CD14-positive monocyte (primary cell): ENCODE measurements around the gene ERG. TPM values are rescaled to one million over a fixed set of nuclear protein-coding genes. Genes with fewer than 3 reads are reported as not detected.

Experiments
- DNase-seq, 3 donors: peaks; one replicate each; pipeline ENCODE4 v3.0.0-alpha.2; 2011 to 2022
- H2AFZ ChIP-seq: 2 replicates; pipeline ENCODE4 v1.6.0; 2012; ENCODE audit warnings: mild to moderate bottlenecking, low read depth, low read length, inconsistent platforms; ENCODE audit not compliant: insufficient read depth, poor library complexity, severe bottlenecking
- H3K27ac ChIP-seq, 2 donors: 1 replicate in 1 of 2; 2 replicates in 1 of 2; pipeline ENCODE4 v1.5.1; 2012 to 2013; ENCODE audit warnings: low read length in 2 of 2, control low read depth in 1 of 2, inconsistent platforms in 1 of 2, low read depth in 1 of 2, mild to moderate bottlenecking in 1 of 2
- H3K27me3 ChIP-seq, 2 donors: one replicate each; pipeline versions ENCODE4 v1.6.0 to v1.6.1; 2011 to 2013; ENCODE audit warnings: low read length in 2 of 2; ENCODE audit not compliant: control insufficient read depth in 2 of 2, insufficient read depth in 2 of 2
- H3K36me3 ChIP-seq, 2 donors: replicated peaks in 1 of 2; 1 replicate in 1 of 2; 2 replicates in 1 of 2; pipeline versions ENCODE4 v1.5.1 to v1.6.1; 2012 to 2013; ENCODE audit warnings: low read length in 2 of 2, control low read depth in 1 of 2, inconsistent platforms in 1 of 2, mild to moderate bottlenecking in 1 of 2; ENCODE audit not compliant: insufficient read depth in 2 of 2, control insufficient read depth in 1 of 2
- H3K4me1 ChIP-seq, 2 donors: 1 replicate in 1 of 2; 2 replicates in 1 of 2; pipeline versions ENCODE4 v1.5.1 to v1.6.1; 2012 to 2013; ENCODE audit warnings: low read length in 2 of 2, control low read depth in 1 of 2, inconsistent platforms in 1 of 2, mild to moderate bottlenecking in 1 of 2, moderate library complexity in 1 of 2; ENCODE audit not compliant: insufficient read depth in 2 of 2, control insufficient read depth in 1 of 2
- H3K4me2 ChIP-seq: replicated peaks from 2 replicates; pipeline ENCODE3; 2012; ENCODE audit warnings: low read length, moderate library complexity, mild to moderate bottlenecking; ENCODE audit not compliant: poor library complexity, severe bottlenecking; ENCODE audit errors: extremely low read depth
- H3K4me3 ChIP-seq, 3 experiments: fragments of 200-600 bp in 1 of 3; sonication (generic) in 1 of 3; replicated peaks in 1 of 3; 1 replicate in 2 of 3; 2 replicates in 1 of 3; pipeline ENCODE4 v1.5.1; 2011 to 2013; ENCODE audit warnings: low read length in 3 of 3, mild to moderate bottlenecking in 3 of 3, control low read depth in 2 of 3, low read depth in 2 of 3, inconsistent platforms in 1 of 3, moderate library complexity in 1 of 3
- H3K79me2 ChIP-seq: 2 replicates; pipeline ENCODE4 v1.6.0; 2012; ENCODE audit warnings: mild to moderate bottlenecking, control low read depth, inconsistent platforms, low read length, moderate library complexity; ENCODE audit not compliant: insufficient read depth
- H3K9ac ChIP-seq: 2 replicates; pipeline ENCODE4 v1.6.0; 2017; ENCODE audit warnings: low read length, mild to moderate bottlenecking; ENCODE audit not compliant: insufficient read depth, poor library complexity, severe bottlenecking
- H3K9me3 ChIP-seq, 2 donors: replicated peaks in 1 of 2; 1 replicate in 1 of 2; 2 replicates in 1 of 2; pipeline versions ENCODE4 v1.5.1 to v1.6.1; 2012 to 2013; ENCODE audit warnings: low read length in 2 of 2, control low read depth in 1 of 2; ENCODE audit not compliant: control insufficient read depth in 1 of 2, insufficient read depth in 1 of 2
- H4K20me1 ChIP-seq: 2 replicates; pipeline ENCODE4 v1.6.0; 2012; ENCODE audit warnings: mild to moderate bottlenecking, low read length, control low read depth, moderate library complexity; ENCODE audit not compliant: insufficient read depth
- H3K27ac Mint-ChIP-seq, 7 donors: one replicate each; pipeline ENCODE4 v1.8.0; 2020; ENCODE audit warnings: mild to moderate bottlenecking in 7 of 7, mixed read lengths in 7 of 7, moderate library complexity in 6 of 7, inconsistent platforms in 2 of 7
- H3K27me3 Mint-ChIP-seq, 3 donors: one replicate each; pipeline ENCODE4 v1.8.0; 2021 to 2022; ENCODE audit warnings: low read depth in 3 of 3, mild to moderate bottlenecking in 3 of 3, mixed read lengths in 3 of 3, moderate library complexity in 3 of 3, inconsistent platforms in 1 of 3
- H3K36me3 Mint-ChIP-seq, 2 donors: one replicate each; pipeline ENCODE4 v1.8.0; 2020; ENCODE audit warnings: mixed read lengths in 2 of 2, inconsistent platforms in 1 of 2, mild to moderate bottlenecking in 1 of 2
- H3K4me1 Mint-ChIP-seq: one replicate; pipeline ENCODE4 v1.8.0; 2020; ENCODE audit warnings: mild to moderate bottlenecking, mixed read lengths
- H3K4me3 Mint-ChIP-seq, 2 donors: one replicate each; pipeline ENCODE4 v1.8.0; 2020; ENCODE audit warnings: mild to moderate bottlenecking in 2 of 2, mixed read lengths in 2 of 2, moderate library complexity in 1 of 2
- H3K9me3 Mint-ChIP-seq, 7 donors: one replicate each; pipeline ENCODE4 v1.8.0; 2020 to 2022; ENCODE audit warnings: mixed read lengths in 7 of 7, mild to moderate bottlenecking in 6 of 7, moderate library complexity in 6 of 7, inconsistent platforms in 2 of 7
- CTCF ChIP-seq: fragments of 200-600 bp; IDR thresholded peaks from one replicate; pipeline ENCODE4 v1.8.0; 2022; ENCODE audit warnings: antibody characterized with exemption, mild to moderate bottlenecking
- WGBS: methylation state at CpG from one replicate; pipeline ENCODE4 v1.1.5; 2013; ENCODE audit warnings: missing lambda C conversion rate; ENCODE audit not compliant: insufficient coverage; 5-methylcytosine and 5-hydroxymethylcytosine counted together
- intact Hi-C, 2 donors: fragments of 100-400 bp; cut with micrococcal nuclease; formaldehyde crosslinking; loops; one replicate each; pipeline versions ENCODE4 v1.15.0 to v1.15.1; 2023
- polyA plus RNA-seq, 3 donors: library from polyadenylated mRNA; depleted of rRNA in 1 of 3; unstranded in 2 of 3; stranded (reverse) in 1 of 3; fragments of 300-500 nt in 2 of 3; fragments of >200 nt in 1 of 3; fragmentation: Illumina TruSeq in 2 of 3; gene quantifications; 1 replicate in 2 of 3; 2 replicates in 1 of 3; pipeline ENCODE4 v1.2.3, GENCODE V29; 2012 to 2021

The ERG gene
- polyA plus RNA-seq, 3 donors: 0.16 to 0.22 TPM; not detected in 1

- TF ChIP-seq CTCF: no peak
- no peak overlapping the region for H3K9ac ChIP-seq
- no peaks in the 10 kb centered on the region for H3K79me2 ChIP-seq
- no peak overlapping the region for H3K4me3 Mint-ChIP-seq
- no peaks in the 10 kb centered on the region for H4K20me1 ChIP-seq
- H3K9me3 ChIP-seq: no peaks in the 10 kb centered on the region
- no peaks in the 10 kb centered on the region for H3K4me1 Mint-ChIP-seq
- H3K4me2 ChIP-seq: no peak overlapping the region
- no peak overlapping the region for H3K27ac Mint-ChIP-seq
- H3K36me3 Mint-ChIP-seq: no peaks in the 10 kb centered on the region
- H2AFZ ChIP-seq: no peak overlapping the region
- no peak for DNase-seq
- no peaks in the 10 kb centered on the region for H3K4me1 ChIP-seq
- 97% methylated on average over 4 of the region's 4 CpGs for WGBS
- H3K27me3 ChIP-seq: no peaks in the 10 kb centered on the region
- peaks cover 1 to 7% (median 3%) of the 10 kb centered on the region in 3 donors for H3K27me3 Mint-ChIP-seq
- intact Hi-C loops: no loop called here
- peaks cover 0 to 6% (median 0%) of the 10 kb centered on the region in 7 donors for H3K9me3 Mint-ChIP-seq
- H3K36me3 ChIP-seq: no peaks in the 10 kb centered on the region
- H3K4me3 ChIP-seq: no peak overlapping the region
- no peak overlapping the region for H3K27ac ChIP-seq
Measured at GRCh38 chr21:38340131-38340530, 158.1 kb downstream of the ERG start.

GRCh38 chr21:38337793-38338192 lies 160.5 kb downstream of the ERG start:
- H3K27ac Mint-ChIP-seq: no peak overlapping the region
- Histone ChIP-seq H3K36me3 (no peaks in the 10 kb centered on the region), H3K27me3 (no peaks in the 10 kb centered on the region), H3K9me3 (no peaks in the 10 kb centered on the region), H3K4me2 (no peak overlapping the region), H3K4me1 (peaks cover 0 to 10% of the 10 kb centered on the region in 2 donors), H3K9ac (no peak overlapping the region), H2AFZ (no peak overlapping the region), H3K27ac (no peak overlapping the region), H3K4me3 (no peak overlapping the region), H3K79me2 (no peaks in the 10 kb centered on the region), H4K20me1 (no peaks in the 10 kb centered on the region)
- DNase-seq: no peak
- peaks cover 0 to 6% (median 0%) of the 10 kb centered on the region in 7 donors for H3K9me3 Mint-ChIP-seq
- H3K4me1 Mint-ChIP-seq: peaks cover 10% of the 10 kb centered on the region
- peaks cover 2 to 3% (median 2%) of the 10 kb centered on the region in 3 donors for H3K27me3 Mint-ChIP-seq
- H3K36me3 Mint-ChIP-seq: peaks cover 0 to 2% of the 10 kb centered on the region in 2 donors
- H3K4me3 Mint-ChIP-seq: no peak overlapping the region
- no peak for TF ChIP-seq CTCF
- intact Hi-C loops: loop anchor here in 1 of 2 donors (10.0 kb wide), 1 partner anchor 73 kb away; no protein-coding TSS in a partner anchor
- 100% methylated on average over 2 of the region's 5 CpGs for WGBS
